KOPT-K1 (cell line): ENCODE results near the gene MLIP.
"Not testable (repeated sequence)": the region's sequence is repeated elsewhere in the genome, so short reads cannot be mapped to it uniquely, and the experiment has no call there.

ENCODE experiments used
- H3K27ac ChIP-seq: fragments of 200-600 bp; sonication (generic); 2 replicates; pipeline ENCODE4 v1.5.1; 2016; ENCODE audit warnings: antibody characterized with exemption, mild to moderate bottlenecking, low read depth, low read length; ENCODE audit not compliant: poor library complexity, severe bottlenecking
- H3K36me3 ChIP-seq: fragments of 200-600 bp; sonication (generic); 2 replicates; pipeline ENCODE4 v1.5.1; 2017; ENCODE audit warnings: antibody characterized with exemption, mild to moderate bottlenecking, low read length, moderate library complexity; ENCODE audit not compliant: insufficient read depth
- H3K9me3 ChIP-seq: fragments of 200-600 bp; sonication (generic); 2 replicates; pipeline ENCODE4 v1.5.1; 2017; ENCODE audit warnings: antibody characterized with exemption, low read length, mild to moderate bottlenecking; ENCODE audit not compliant: insufficient read depth, poor library complexity, severe bottlenecking

Gene MLIP, protein sequence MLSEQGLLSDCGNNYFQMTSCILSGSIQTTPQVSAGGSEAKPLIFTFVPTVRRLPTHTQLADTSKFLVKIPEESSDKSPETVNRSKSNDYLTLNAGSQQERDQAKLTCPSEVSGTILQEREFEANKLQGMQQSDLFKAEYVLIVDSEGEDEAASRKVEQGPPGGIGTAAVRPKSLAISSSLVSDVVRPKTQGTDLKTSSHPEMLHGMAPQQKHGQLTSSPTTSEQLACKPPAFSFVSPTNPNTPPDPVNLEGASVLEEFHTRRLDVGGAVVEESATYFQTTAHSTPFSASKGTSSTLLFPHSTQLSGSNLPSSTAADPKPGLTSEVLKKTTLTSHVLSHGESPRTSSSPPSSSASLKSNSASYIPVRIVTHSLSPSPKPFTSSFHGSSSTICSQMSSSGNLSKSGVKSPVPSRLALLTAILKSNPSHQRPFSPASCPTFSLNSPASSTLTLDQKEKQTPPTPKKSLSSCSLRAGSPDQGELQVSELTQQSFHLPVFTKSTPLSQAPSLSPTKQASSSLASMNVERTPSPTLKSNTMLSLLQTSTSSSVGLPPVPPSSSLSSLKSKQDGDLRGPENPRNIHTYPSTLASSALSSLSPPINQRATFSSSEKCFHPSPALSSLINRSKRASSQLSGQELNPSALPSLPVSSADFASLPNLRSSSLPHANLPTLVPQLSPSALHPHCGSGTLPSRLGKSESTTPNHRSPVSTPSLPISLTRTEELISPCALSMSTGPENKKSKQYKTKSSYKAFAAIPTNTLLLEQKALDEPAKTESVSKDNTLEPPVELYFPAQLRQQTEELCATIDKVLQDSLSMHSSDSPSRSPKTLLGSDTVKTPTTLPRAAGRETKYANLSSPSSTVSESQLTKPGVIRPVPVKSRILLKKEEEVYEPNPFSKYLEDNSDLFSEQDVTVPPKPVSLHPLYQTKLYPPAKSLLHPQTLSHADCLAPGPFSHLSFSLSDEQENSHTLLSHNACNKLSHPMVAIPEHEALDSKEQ

DNA sequence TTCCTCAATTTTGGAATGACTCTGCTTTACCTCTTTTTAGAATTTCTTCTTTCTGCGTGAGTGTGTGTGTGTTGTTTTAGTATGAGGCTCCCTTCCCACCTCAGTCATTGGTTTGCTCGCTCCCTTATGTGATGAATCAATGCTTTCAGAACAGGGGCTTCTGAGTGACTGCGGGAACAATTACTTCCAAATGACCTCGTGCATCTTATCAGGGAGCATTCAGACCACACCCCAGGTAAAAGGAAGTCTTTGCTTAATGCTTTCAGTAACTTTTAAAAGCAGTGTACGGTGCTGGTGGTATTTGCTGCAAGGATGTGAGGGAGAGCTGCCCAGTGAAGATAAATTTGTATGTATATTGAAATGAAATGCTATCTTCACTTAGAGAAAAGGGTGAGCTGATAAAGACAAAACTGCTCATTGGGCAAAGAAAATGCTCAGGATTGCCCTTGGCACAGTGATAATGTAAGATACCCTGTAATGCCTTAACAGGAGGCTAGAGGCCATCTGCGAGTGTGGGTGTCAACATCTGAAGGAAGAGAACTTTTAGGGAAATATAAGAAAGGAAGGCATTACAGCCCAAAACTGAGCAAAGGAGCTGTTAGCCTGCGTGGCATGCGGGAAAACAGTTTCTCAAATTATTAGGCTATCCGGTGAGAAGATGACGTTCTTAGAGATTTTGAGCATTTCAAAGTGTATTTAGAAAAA is at the start of gene MLIP:
Gene MLIP (plus strand): TSS at position 103 of the 705 bp plus-strand sequence. CDS start 37 bp downstream, at position 140.
- no peaks in the 10 kb centered on the region for H3K9me3 ChIP-seq
- H3K36me3 ChIP-seq, result no peaks in the 10 kb centered on the region
- H3K27ac ChIP-seq, result no peak within 1 kb of the TSS

DNA sequence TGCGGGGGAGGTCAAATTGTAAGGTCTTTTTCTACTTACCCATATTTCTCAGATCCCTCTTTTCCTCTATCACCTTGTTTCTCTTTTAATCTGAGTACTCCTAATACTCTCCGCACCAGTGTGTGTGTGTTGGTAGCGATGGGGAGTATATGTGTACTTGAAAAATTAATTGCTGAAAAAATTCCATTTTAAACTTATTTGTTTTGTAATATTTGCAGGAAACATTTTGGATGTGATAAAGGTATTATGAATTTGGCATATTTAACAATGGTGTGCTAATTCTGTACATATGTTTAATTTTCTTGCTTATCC is 48.1 kb upstream of the MLIP start:
- no peaks in the 10 kb centered on the region for H3K36me3 ChIP-seq
- H3K9me3 ChIP-seq, result no peaks in the 10 kb centered on the region
- no peak overlapping the region for H3K27ac ChIP-seq

DNA sequence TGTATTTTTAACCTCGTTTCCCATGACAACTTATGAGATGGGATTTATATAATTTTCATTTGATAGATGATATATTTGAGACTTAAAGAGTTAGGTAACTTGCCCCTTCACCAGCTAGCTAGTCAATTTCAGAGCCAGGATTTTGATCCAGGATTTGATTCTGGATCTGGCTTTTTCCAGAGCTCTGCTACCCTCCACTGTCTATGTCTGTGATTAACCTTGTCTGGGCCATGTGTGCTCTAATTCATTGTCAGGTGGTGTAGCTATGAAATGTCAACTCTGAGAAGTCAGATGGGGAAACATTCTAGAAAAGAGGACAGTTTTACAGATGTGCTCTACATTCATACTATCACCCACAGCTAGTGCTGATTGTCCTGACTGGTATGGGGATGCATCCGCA is 42.5 kb upstream of the MLIP start:
- Histone ChIP-seq H3K27ac (no peak overlapping the region), H3K9me3 (no peaks in the 10 kb centered on the region), H3K36me3 (no peaks in the 10 kb centered on the region)

DNA sequence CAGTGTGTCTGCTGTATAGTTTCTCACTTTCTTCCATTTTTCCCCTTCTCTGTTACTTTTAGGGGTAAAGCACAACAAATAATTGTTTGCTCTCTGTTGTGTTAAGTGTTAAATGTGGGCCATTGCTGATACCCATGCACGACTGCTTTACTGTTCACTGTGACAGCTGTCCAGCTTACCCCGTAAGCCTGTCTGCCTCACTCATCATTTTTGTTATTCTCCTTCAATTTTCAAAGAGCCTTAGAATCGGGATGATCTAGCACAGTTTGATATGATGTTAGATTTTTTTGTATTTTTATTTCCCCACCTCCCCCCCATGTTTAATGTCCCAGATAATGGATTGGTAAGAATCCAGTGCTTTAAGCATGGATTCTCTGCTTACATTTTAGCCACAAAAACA is 41.2 kb upstream of the MLIP start:
- H3K27ac ChIP-seq, result no peak overlapping the region
- H3K36me3 ChIP-seq, result no peaks in the 10 kb centered on the region
- no peaks in the 10 kb centered on the region for H3K9me3 ChIP-seq

DNA sequence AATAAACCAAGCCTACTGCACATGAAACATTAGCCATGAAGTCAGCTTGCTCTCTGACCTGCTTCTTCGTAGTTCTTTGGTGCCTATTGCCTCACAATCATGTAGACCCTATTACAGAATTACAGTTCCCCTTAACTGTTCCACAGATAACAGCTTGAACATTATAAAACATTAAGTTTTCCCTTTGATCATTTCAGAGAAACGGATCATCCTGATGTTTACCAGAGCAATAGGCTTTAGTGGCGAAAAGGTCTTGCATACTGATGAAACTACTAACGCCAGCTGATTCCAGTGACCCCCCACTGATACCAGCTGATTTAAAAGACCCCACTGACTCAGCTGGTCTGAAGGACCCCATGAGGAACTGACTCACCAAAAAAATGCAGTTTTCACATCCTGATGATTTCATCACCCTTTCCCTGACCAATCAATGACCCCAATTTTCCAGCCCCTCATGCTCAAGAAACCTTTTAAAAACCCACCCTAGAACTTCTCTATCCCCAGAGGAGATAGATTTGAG is 39.4 kb upstream of the MLIP start:
- no peak overlapping the region for H3K27ac ChIP-seq
- no peaks in the 10 kb centered on the region for H3K36me3 ChIP-seq
- H3K9me3 ChIP-seq, result no peaks in the 10 kb centered on the region

DNA sequence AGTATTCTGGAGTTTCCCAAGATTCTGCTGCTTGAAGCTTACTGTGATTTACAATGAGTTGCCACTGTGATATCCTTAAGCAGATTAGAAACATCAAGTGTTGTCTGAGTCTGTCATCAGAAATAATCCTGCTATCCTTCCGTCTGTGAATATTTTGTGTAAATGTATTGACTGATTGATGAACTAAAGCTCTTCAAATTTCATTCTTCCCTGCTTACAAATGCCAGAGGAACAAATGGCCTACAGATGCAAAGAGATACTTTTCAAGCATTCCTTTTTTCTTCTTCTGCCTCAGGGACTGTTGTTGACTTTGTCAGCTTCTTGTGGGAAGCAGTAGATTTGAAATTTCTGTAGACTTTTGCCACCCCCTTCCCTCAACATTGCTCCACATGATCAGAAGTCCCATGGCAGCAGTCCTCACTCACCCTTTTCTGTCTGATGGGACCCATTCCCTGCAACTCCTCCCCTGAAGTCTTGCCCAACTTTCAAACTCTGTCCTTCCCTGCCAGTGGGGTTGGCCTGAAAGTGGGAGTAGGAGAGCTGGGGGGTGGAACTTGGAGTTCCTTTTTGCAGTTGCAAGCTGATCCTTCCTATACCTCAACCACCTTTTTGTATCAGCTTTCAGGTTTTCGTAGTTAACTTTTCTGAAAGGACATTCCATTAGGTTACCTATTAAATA is 38.5 kb upstream of the MLIP start:
- Histone ChIP-seq H3K36me3 (no peaks in the 10 kb centered on the region), H3K27ac (no peak overlapping the region), H3K9me3 (no peaks in the 10 kb centered on the region)

DNA sequence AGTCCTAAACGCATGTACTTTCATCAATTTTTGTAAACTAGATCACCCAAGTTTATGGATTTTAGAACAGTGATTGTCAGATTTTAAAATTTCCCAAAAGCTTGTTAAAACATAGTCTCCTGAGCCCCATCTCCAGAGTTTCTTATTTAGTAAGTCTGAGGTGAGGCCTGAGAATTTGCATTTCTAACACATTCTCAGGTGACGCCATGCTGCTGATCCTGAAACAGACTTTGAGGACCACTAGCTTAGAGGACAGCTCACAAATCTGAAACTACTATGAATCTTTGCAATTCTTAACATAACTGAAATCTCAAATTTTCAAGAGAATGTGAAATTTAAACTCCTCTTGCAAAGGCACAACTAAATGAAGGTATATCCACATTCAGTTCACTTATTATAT is 37.8 kb upstream of the MLIP start:
- Histone ChIP-seq H3K9me3 (no peaks in the 10 kb centered on the region), H3K36me3 (no peaks in the 10 kb centered on the region), H3K27ac (no peak overlapping the region)

DNA sequence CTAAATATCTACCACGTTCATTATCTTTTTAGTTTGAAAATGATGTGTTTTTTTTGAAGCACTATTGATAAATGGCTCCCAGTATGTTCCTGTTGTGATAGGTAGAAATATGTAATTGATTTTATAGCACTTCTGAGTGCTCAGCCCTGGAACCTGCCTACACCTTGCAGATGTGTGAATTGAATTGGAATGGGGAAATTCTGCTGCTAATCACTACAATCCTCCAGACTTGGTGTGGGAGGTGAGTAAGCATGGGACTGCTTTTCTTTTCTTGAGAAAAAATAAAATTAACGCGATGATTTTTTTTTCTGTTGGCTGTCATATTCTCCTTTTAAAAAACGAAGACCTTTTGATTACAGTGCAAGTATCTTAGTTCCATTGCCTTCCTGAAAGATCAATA is 37.1 kb upstream of the MLIP start:
- no peaks in the 10 kb centered on the region for H3K36me3 ChIP-seq
- H3K27ac ChIP-seq, result no peak overlapping the region
- no peaks in the 10 kb centered on the region for H3K9me3 ChIP-seq

DNA sequence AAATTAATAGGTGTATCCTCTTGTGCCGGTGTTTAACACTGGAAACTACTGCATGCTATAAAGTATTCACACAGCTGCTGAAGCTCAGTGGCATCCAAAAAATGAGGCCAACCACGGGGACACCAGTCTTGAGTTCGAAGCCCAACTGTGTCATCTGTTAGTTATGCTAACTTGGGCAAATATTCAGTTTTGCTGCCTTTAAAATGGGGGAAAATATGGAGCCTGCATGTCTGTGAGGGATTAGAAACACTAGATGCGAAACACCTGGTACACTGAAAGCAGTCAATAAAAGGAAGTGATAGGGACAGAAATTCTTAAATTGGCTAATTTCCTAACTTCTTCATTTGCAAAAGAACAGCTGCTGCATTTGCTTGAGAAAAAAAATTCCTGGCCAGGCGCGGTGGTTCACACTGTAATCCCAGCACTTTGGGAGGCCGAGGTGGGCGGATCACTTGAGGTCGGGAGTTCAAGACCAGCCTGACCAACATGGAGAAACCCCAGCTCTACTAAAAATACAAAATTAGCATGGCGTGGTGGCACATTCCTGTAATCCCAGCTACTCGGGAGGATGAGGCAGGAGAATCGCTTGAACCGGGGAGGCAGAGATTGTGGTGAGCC is 36.6 kb upstream of the MLIP start:
- H3K27ac ChIP-seq, result no peak overlapping the region
- no peaks in the 10 kb centered on the region for H3K9me3 ChIP-seq
- H3K36me3 ChIP-seq, result no peaks in the 10 kb centered on the region

DNA sequence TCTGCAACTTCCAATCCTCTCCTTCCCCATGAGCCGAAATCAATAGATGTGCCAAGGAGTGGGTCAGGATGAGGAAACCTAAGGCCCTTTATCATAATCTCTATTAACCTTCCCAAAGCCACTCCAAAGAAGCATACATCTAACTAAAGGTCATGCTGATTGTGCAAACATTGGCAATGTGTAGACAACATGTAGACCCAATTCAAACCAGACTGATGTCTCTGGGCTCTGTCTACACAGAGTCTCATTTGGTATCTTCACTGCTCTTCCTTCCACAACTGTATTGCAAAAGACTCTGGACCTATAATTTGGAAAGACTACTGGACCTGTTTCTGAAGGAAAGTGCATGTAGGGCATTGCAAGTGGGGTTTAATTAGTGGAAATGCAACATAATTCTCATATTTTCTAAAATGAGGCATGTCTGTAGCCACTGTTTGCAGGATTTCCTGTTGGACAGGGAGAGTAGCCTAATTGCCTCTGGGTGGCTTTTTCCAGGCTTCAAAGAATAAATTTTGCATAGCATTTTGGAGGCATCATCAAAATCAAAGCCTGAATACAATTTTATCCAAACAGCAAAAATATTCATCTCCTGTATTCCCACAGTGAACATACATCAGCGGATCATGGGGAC is 35.0 kb upstream of the MLIP start:
- H3K27ac ChIP-seq, result no peak overlapping the region
- no peaks in the 10 kb centered on the region for H3K36me3 ChIP-seq
- H3K9me3 ChIP-seq, result no peaks in the 10 kb centered on the region

DNA sequence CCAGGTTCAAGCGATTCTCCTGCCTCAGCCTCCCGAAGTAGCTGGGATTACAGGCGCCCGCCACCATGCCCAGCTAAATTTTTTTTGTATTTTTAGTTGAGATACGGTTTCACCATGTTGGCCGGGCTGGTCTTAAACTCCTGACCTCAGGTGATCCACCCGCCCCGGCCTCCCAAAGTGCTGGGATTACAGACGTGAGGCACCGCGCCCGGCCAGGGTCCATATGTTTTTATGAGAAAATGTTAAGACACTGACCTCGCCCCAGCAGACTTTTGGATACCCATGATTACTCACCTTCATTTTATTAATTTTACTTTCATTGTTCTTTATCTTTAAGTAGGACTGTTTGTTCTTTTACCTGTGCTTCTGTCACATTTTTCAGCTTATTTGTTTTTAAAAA is 29.7 kb upstream of the MLIP start:
- not testable (repeated sequence) for H3K9me3 ChIP-seq, H3K36me3 ChIP-seq, H3K27ac ChIP-seq

DNA sequence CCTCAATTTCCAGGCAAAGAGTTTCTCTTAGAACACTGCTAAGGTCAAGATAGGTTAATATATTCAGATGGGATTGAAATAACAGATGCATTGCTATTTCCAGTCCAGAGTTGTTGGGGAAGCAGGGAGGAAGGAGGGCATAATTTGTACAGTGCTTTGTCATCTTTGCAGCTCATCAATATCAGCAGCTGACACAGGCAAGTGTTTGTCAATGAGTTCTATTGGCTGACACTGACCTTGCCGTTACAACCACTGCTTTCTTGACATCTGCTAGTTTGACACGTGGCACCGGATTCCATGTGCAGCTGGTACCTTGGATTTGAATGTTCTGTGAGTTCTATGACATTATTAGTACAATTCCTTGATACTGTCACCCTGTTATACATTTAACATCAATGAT is 28.0 kb upstream of the MLIP start:
- no peaks in the 10 kb centered on the region for H3K9me3 ChIP-seq
- no peaks in the 10 kb centered on the region for H3K36me3 ChIP-seq
- no peak overlapping the region for H3K27ac ChIP-seq

DNA sequence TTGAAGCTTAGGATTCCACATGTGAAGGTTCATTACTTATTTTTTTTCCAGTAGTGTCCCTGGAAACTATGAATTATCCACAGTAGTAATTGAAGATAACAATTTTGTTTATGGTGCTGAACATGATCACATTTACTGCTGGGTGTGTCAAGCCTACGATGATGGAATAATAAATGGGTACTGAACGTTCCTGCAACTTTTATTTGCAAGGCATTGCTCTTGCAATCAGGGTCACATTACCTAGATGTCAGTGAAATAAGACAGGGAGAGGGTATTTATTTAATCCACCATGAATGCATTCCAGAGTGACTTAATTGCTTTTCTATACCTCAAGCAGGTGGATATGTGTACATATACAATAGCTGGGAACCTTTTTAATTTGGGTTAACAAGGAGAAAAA is 27.0 kb upstream of the MLIP start:
- Histone ChIP-seq H3K36me3 (no peaks in the 10 kb centered on the region), H3K9me3 (no peaks in the 10 kb centered on the region), H3K27ac (no peak overlapping the region)

DNA sequence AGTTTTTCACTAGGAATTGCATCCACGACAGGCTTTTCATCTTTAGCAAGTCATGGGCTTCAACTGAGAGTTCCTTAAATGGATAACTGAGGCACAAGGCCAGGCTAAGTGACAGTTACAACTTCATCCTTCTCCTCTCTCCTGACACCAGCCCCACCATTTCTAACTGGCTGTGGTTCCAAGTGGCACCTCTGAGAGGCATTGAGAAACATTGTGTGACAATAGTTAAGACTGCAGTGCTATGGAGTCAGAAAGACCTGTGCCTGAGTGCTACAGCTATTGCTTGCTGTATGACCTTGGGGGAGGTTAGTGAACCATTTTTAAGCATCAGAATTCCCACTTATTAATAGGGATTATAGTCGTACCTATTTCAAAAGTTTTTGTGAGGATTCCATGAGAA is 26.2 kb upstream of the MLIP start:
- Histone ChIP-seq H3K36me3 (no peaks in the 10 kb centered on the region), H3K9me3 (no peaks in the 10 kb centered on the region), H3K27ac (no peak overlapping the region)
